PFSK-1 (cell line): ENCODE results near the gene LRFN2.

Experiments used
- POLR2AphosphoS5 ChIP-seq: IDR thresholded peaks from 2 replicates; pipeline ENCODE4 v1.6.1; 2012; ENCODE audit warnings: low read depth, mild to moderate bottlenecking, control low read depth, low read length, moderate library complexity
- REST ChIP-seq, 2 experiments: IDR thresholded peaks; 2 replicates each; pipeline versions ENCODE4 v1.6.1 to v1.8.0; 2011 to 2012; ENCODE audit warnings: low read depth in 2 of 2, low read length in 2 of 2, control low read depth in 1 of 2, inconsistent platforms in 1 of 2, mild to moderate bottlenecking in 1 of 2, moderate library complexity in 1 of 2; ENCODE audit not compliant: insufficient read depth in 1 of 2
- TAF1 ChIP-seq: IDR thresholded peaks from 2 replicates; pipeline ENCODE4 v1.6.1; 2012; ENCODE audit warnings: low read length, control low read depth, borderline replicate concordance; ENCODE audit not compliant: insufficient read depth

DNA sequence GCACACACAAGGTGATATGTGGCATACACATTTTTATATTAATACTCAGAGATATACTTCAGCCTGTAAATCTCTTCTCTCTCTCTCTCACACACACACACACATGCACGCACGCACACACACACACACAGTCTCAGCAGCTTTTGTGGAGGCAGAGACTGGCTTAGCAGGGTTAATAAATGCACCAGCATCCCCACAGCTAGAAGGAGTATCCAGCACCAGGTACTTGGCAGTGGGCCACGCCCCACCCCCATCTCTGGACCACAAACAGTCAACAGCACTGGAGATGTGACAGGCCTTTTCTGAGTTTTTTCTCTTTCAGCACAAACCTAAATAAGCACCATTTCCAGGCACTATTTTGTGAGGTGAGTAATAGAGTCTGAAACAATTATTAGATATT lies 47.3 kb upstream of the LRFN2 start:
- TF ChIP-seq POLR2AphosphoS5 (no peak), REST (IDR thresholded peaks at IDR 0.05; ENCODE audit: insufficient read depth in 1 of 2, low read depth in 2 of 2, low read length in 2 of 2) (no peak), TAF1 (no peak)
